Cerebellar nuclear complex (tissue), 1 donor: ENCODE data around the gene ABCG5.

ENCODE experiments used
- DNase-seq, 2 experiments: peaks; one replicate each; lab custom pipeline; 2025; lab: John Stamatoyannopoulos, UW

ABCG5 gene

GRCh38 chr2:43841949-43842865, 3.6 kb upstream of the ABCG5 start:
- no peak for DNase-seq

GRCh38 chr2:43840965-43841364, 2.3 kb upstream of the ABCG5 start:
- DNase-seq: no peak

- no peak for DNase-seq
These were observed 1.3 kb upstream of the ABCG5 start for GRCh38 chr2:43839776-43840564.

- DNase-seq: no peak
These were observed 644 bp downstream of the ABCG5 start for GRCh38 chr2:43837831-43838559.

- no peak for DNase-seq
These were observed 1.6 kb downstream of the ABCG5 start for GRCh38 chr2:43837033-43837432.

- DNase-seq: no peak
These were observed 6.2 kb downstream of the ABCG5 start for GRCh38 chr2:43832457-43832856.

GRCh38 chr2:43831543-43832294, 6.9 kb downstream of the ABCG5 start:
- DNase-seq: no peak

- DNase-seq: no peak
These were observed 12.1 kb downstream of the ABCG5 start for GRCh38 chr2:43826305-43827250.

- no peak for DNase-seq
These were observed 12.8 kb downstream of the ABCG5 start for GRCh38 chr2:43825841-43826240.

GRCh38 chr2:43824951-43825493, 13.6 kb downstream of the ABCG5 start:
- no peak for DNase-seq

- no peak for DNase-seq
These were observed 14.1 kb downstream of the ABCG5 start for GRCh38 chr2:43824512-43824911.

- no peak for DNase-seq
These were observed 14.9 kb downstream of the ABCG5 start for GRCh38 chr2:43823751-43824150.

GRCh38 chr2:43822839-43823238, 15.8 kb downstream of the ABCG5 start:
- DNase-seq: no peak

GRCh38 chr2:43819491-43820163, 19.0 kb downstream of the ABCG5 start:
- DNase-seq: no peak

- DNase-seq: no peak
These were observed 19.9 kb downstream of the ABCG5 start for GRCh38 chr2:43818761-43819160.

- no peak for DNase-seq
These were observed 23.9 kb downstream of the ABCG5 start for GRCh38 chr2:43814711-43815110.

GRCh38 chr2:43812947-43813346, 25.7 kb downstream of the ABCG5 start:
- no peak for DNase-seq

GRCh38 chr2:43812006-43812405, 26.6 kb downstream of the ABCG5 start:
- no peak for DNase-seq

GRCh38 chr2:43810888-43811287, 27.8 kb downstream of the ABCG5 start:
- no peak for DNase-seq

GRCh38 chr2:43810452-43810851, 28.2 kb downstream of the ABCG5 start:
- no peak for DNase-seq
